Upper lobe of left lung (tissue), 6 donors: ENCODE data around the gene CAB39L. TPM values are rescaled to one million over a fixed set of nuclear protein-coding genes. Genes with fewer than 3 reads are reported as not detected.

Experiments
- ATAC-seq, 2 donors: fragments of 200-7000 bp; cut with Tn5 transposase; one replicate each; pipeline ENCODE4 v1.9.1; 2022; ENCODE audit warnings: mild to moderate bottlenecking in 2 of 2, moderate library complexity in 2 of 2; ENCODE audit not compliant: low FRiP score in 2 of 2
- DNase-seq, 2 donors: peaks; one replicate each; pipeline ENCODE4 v3.0.0-alpha.2; 2019 to 2020
- H3K27ac ChIP-seq, 4 donors: fragments of 200-600 bp; sonication (generic); one replicate each; pipeline ENCODE4 v1.5.1; 2016 to 2019
- H3K27me3 ChIP-seq, 4 donors: fragments of 200-600 bp; sonication (generic); one replicate each; pipeline ENCODE4 v1.5.1; 2017 to 2019
- H3K36me3 ChIP-seq, 4 donors: fragments of 200-600 bp; sonication (generic); one replicate each; pipeline ENCODE4 v1.5.1; 2016 to 2019
- H3K4me1 ChIP-seq, 4 donors: fragments of 200-600 bp; sonication (generic); one replicate each; pipeline ENCODE4 v1.5.1; 2018 to 2019
- H3K4me3 ChIP-seq, 4 donors: fragments of 200-600 bp; sonication (generic); one replicate each; pipeline ENCODE4 v1.5.1; 2017 to 2019; ENCODE audit warnings: mild to moderate bottlenecking in 2 of 4, moderate library complexity in 1 of 4
- H3K9me3 ChIP-seq, 4 donors: fragments of 200-600 bp; sonication (generic); one replicate each; pipeline ENCODE4 v1.5.1; 2018 to 2019
- EP300 ChIP-seq, 4 donors: sonication (generic); formaldehyde crosslinking; IDR thresholded peaks; one replicate each; pipeline ENCODE4 v1.5.1; 2017; ENCODE audit warnings: antibody characterized with exemption in 4 of 4, control low read depth in 2 of 4
- POLR2A ChIP-seq, 4 donors: fragments of 450-650 bp; IDR thresholded peaks; one replicate each; pipeline ENCODE4 v1.5.1; 2016 to 2017; ENCODE audit warnings: antibody characterized with exemption in 4 of 4, mild to moderate bottlenecking in 2 of 4
- POLR2AphosphoS5 ChIP-seq, 2 donors: sonication (generic); formaldehyde crosslinking; IDR thresholded peaks; one replicate each; pipeline ENCODE4 v1.5.1; 2017; ENCODE audit warnings: antibody characterized with exemption in 2 of 2
- WGBS, 2 donors: methylation state at CpG; one replicate each; pipeline ENCODE4 v1.1.5; 2017 to 2018; 5-methylcytosine and 5-hydroxymethylcytosine counted together
- total RNA-seq, 6 donors: library from RNA; depleted of rRNA in 4 of 6; stranded (reverse); fragments of >200 nt in 4 of 6; gene quantifications; one replicate each; pipeline versions ENCODE4 v1.1.0 to v1.2.1, GENCODE V29; 2016 to 2021
- TF ChIP-seq, protein P1 (sequence below), 6 experiments: fragments of 450-650 bp in 4 of 6; fragments of 200-600 bp in 2 of 6; sonication (generic) in 2 of 6; IDR thresholded peaks; one replicate each; pipeline ENCODE4 v1.5.1; 2016 to 2019; ENCODE audit warnings: antibody characterized with exemption in 6 of 6
- donor health status: DM: no; HTN: no; CAD: no; lungs with moderate emphysema.
- donor health status: DM: no; HTN: yes; CAD: no; lungs with severe emphysema.

Gene CAB39L
- total RNA-seq, 6 donors from 2014 or later: 12.5 to 49.2 (median 19.5) TPM

DNA sequence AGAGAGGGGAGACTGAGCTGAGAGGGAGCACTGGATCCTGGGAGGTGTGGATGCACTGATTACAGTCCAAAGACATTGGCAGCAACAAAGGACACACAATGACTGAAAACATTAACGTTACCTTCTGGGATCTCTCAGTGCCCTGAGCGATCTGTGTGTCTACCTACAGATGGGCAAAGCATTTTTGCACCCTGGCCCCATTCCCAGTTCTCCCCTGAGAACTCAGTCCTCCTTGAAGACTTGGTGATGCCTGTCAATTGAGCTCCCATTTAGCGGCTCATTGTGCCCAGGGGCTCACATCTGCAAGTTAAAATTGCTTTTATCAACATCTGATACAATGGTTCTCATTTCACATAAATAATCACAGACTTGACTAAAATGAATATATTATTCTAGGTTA, 133.6 kb downstream of the CAB39L start:
- Histone ChIP-seq H3K4me3 (no peak overlapping the region), H3K9me3 (no peaks in the 10 kb centered on the region), H3K4me1 (peaks cover 27 to 37% (median 32%) of the 10 kb centered on the region in 4 donors), H3K27ac (peak overlapping the region; percentile 63 to 82 (median 74)), H3K36me3 (peaks cover 0 to 5% (median 0%) of the 10 kb centered on the region in 4 donors), H3K27me3 (no peaks in the 10 kb centered on the region)
- ATAC-seq (no peak), DNase-seq (no peak)
- TF ChIP-seq POLR2A (IDR thresholded peaks at IDR 0.05): no peak
- TF ChIP-seq, protein P1, sequence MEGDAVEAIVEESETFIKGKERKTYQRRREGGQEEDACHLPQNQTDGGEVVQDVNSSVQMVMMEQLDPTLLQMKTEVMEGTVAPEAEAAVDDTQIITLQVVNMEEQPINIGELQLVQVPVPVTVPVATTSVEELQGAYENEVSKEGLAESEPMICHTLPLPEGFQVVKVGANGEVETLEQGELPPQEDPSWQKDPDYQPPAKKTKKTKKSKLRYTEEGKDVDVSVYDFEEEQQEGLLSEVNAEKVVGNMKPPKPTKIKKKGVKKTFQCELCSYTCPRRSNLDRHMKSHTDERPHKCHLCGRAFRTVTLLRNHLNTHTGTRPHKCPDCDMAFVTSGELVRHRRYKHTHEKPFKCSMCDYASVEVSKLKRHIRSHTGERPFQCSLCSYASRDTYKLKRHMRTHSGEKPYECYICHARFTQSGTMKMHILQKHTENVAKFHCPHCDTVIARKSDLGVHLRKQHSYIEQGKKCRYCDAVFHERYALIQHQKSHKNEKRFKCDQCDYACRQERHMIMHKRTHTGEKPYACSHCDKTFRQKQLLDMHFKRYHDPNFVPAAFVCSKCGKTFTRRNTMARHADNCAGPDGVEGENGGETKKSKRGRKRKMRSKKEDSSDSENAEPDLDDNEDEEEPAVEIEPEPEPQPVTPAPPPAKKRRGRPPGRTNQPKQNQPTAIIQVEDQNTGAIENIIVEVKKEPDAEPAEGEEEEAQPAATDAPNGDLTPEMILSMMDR (IDR thresholded peaks at IDR 0.05): no peak
- no peak for TF ChIP-seq EP300 (IDR thresholded peaks at IDR 0.05)
- no peak for TF ChIP-seq POLR2AphosphoS5 (IDR thresholded peaks at IDR 0.05)
- WGBS, 2 donors: 94 to 96% methylated on average over 3 of the region's 3 CpGs

DNA sequence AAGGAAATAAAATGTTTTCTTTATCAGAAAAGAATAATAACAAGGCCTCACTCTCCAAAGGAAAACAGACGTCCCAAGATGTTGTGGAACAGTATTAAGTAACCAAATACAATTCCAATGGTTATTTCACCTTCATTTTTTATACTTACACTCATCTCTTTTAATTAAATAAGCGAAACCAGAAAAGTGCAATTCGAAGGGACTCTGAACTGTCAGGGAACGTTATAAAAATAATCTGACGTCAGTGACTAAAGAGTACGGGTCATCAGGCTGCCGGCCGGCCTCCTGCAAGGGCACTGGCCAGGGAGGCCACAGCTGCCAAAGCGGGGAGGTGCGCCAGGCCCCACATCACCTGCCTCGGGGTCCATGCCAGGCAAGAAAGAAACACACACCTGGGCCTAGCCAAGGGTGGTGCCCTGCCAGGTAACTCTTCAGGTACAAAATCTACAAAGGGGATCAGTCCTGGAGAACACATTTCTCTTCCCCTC, 134.9 kb downstream of the CAB39L start:
- Histone ChIP-seq H3K36me3 (peaks cover 0 to 5% (median 0%) of the 10 kb centered on the region in 4 donors), H3K4me3 (no peak overlapping the region), H3K27me3 (no peaks in the 10 kb centered on the region), H3K4me1 (peaks cover 25 to 29% (median 26%) of the 10 kb centered on the region in 4 donors), H3K9me3 (no peaks in the 10 kb centered on the region), H3K27ac (peak overlapping the region; percentile 63 to 82 (median 74))
- 55 to 71% methylated on average over 11 of the region's 11 CpGs for WGBS, 2 donors
- no peak for TF ChIP-seq EP300 (IDR thresholded peaks at IDR 0.05)
- TF ChIP-seq, protein P1 (IDR thresholded peaks at IDR 0.05): no peak
- TF ChIP-seq POLR2A (IDR thresholded peaks at IDR 0.05): no peak
- no peak for TF ChIP-seq POLR2AphosphoS5 (IDR thresholded peaks at IDR 0.05)
- peak in 1 of 2 donors; percentile 58 for ATAC-seq
- DNase-seq: peak in 1 of 2 donors; percentile 77

DNA sequence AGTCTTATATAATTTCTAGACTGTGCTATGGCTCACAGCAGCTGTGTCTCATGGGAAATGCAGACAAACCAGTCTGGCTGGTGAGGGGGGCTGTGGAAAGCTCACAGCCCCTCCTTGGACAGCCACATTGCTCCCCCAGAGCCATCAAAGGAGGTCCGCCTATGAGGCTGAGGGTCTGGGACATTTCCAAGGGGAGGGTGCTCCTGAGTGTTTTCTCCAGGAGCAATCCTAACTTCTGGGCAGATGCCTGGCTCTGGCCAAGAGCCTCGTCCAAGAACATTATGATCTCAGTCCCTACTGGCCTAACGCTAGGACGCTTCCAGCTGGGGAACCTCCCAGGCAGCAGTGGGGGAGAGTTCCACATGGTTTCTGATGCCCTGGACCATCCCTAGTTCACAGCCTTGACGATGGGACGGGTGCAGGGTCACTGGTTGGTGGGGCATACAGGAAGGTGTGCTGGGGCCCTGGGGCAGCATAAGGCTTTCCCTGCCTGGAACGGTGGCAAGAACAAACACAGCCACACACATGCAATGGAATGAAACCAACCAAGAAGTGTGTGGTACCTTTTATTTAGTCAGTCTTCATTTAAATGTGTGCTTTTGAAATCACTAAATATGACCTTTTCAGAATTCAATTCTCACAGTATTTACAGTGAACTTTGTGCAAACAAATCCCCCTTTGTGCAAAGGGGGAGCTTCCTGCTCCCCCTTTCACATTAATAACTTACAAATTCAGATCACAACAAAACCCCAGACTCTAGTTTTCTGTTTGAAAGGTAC, 135.6 kb downstream of the CAB39L start:
- DNase-seq: peak in 1 of 2 donors; percentile 72
- Histone ChIP-seq H3K27me3 (no peaks in the 10 kb centered on the region), H3K4me3 (no peak overlapping the region), H3K4me1 (peaks cover 21 to 27% (median 25%) of the 10 kb centered on the region in 4 donors), H3K9me3 (no peaks in the 10 kb centered on the region), H3K36me3 (peaks cover 0 to 5% (median 0%) of the 10 kb centered on the region in 4 donors), H3K27ac (peak overlapping the region; percentile 63 to 82 (median 74))
- peak in 2 of 4 donors; percentile 62 to 72 for TF ChIP-seq EP300 (IDR thresholded peaks at IDR 0.05)
- TF ChIP-seq POLR2A (IDR thresholded peaks at IDR 0.05): no peak
- TF ChIP-seq, protein P1 (IDR thresholded peaks at IDR 0.05): no peak
- peak; percentile 76 to 87 for TF ChIP-seq POLR2AphosphoS5 (IDR thresholded peaks at IDR 0.05)
- WGBS, 2 donors: 40 to 56% methylated on average over 4 to 7 of the region's 7 CpGs
- peak; percentile 75 to 93 for ATAC-seq

DNA sequence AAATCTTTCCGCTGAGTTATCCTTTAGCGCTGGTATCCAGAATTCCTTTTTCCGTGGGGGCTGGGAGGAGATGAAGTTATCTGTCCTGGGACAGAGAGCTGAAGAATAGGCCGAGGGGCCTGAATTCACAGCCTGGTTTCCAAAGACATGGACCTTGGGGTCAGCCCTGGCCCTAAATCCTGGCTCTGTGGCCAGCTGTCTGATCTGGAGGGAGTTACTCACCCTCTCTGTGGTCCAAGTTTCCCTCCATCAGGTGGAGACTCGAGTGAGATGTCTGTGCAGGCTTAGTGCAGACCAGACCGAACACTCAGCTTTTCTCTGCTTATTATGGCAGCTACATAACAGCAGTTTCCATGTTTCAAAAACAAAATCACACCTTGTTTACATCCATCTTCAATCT, 136.5 kb downstream of the CAB39L start:
- 84 to 89% methylated on average over 6 of the region's 6 CpGs for WGBS, 2 donors
- Histone ChIP-seq H3K4me1 (peaks cover 22 to 27% (median 25%) of the 10 kb centered on the region in 4 donors), H3K27ac (peak overlapping the region; percentile 63 to 82 (median 74)), H3K36me3 (peaks cover 0 to 5% (median 0%) of the 10 kb centered on the region in 4 donors), H3K4me3 (no peak overlapping the region), H3K9me3 (no peaks in the 10 kb centered on the region), H3K27me3 (no peaks in the 10 kb centered on the region)
- ATAC-seq (peak in 1 of 2 donors; percentile 59), DNase-seq (no peak)
- no peak for TF ChIP-seq POLR2AphosphoS5 (IDR thresholded peaks at IDR 0.05)
- TF ChIP-seq POLR2A (IDR thresholded peaks at IDR 0.05): no peak
- TF ChIP-seq, protein P1 (IDR thresholded peaks at IDR 0.05): no peak
- TF ChIP-seq EP300 (IDR thresholded peaks at IDR 0.05): no peak
